ENCODE data around the gene ADCY5.

ADCY5 gene

GRCh38 chr3:123344907-123345594 is 103.8 kb downstream of the ADCY5 start:
- no peaks in the 10 kb centered on the region for H3K36me3 ChIP-seq (ENCODE audit: insufficient read depth, insufficient read length, low read length)

GRCh38 chr3:123344175-123344906 is 104.5 kb downstream of the ADCY5 start:
- DNase-seq (ENCODE audit: low read depth, low spot score), result peak; percentile 25
- Histone ChIP-seq H3K27me3 (ENCODE audit: insufficient read depth, insufficient read length) (no peaks in the 10 kb centered on the region), H3K9ac (ENCODE audit: insufficient read length, low read depth) (no peak overlapping the region), H3K9me3 (ENCODE audit: insufficient read depth, low read length) (no peaks in the 10 kb centered on the region), H3K4me3 (ENCODE audit: insufficient read length, low read depth) (no peak overlapping the region), H3K36me3 (ENCODE audit: insufficient read depth, insufficient read length, low read length) (no peaks in the 10 kb centered on the region), H3K4me1 (ENCODE audit: insufficient read depth, insufficient read length) (peaks cover 32% of the 10 kb centered on the region)
- TF ChIP-seq SUZ12 (IDR thresholded peaks at IDR 0.05; ENCODE audit: extremely low read depth, insufficient read depth, insufficient read length), result no peak
- TF ChIP-seq ZNF274 (IDR thresholded peaks at IDR 0.05; ENCODE audit: low read depth, low read length), result no peak
- TF ChIP-seq YY1 (IDR thresholded peaks at IDR 0.05; ENCODE audit: insufficient read depth, insufficient read length), result no peak

More at GRCh38 chr3:123344907-123345594, 103.8 kb downstream of the ADCY5 start:
- no peak for DNase-seq (ENCODE audit: low read depth, low spot score)
- H3K27me3 ChIP-seq (ENCODE audit: insufficient read depth, insufficient read length), result no peaks in the 10 kb centered on the region
- no peak overlapping the region for H3K9ac ChIP-seq (ENCODE audit: insufficient read length, low read depth)
- H3K4me3 ChIP-seq (ENCODE audit: insufficient read length, low read depth), result no peak overlapping the region
- H3K4me1 ChIP-seq (ENCODE audit: insufficient read depth, insufficient read length), result peaks cover 32% of the 10 kb centered on the region
- no peak for TF ChIP-seq ZNF274 (IDR thresholded peaks at IDR 0.05; ENCODE audit: low read depth, low read length)
- no peak for TF ChIP-seq SUZ12 (IDR thresholded peaks at IDR 0.05; ENCODE audit: extremely low read depth, insufficient read depth, insufficient read length)
- no peak for TF ChIP-seq YY1 (IDR thresholded peaks at IDR 0.05; ENCODE audit: insufficient read depth, insufficient read length)
- no peaks in the 10 kb centered on the region for H3K9me3 ChIP-seq (ENCODE audit: insufficient read depth, low read length)

- no peak overlapping the region for H3K9ac ChIP-seq (ENCODE audit: insufficient read length, low read depth)
- TF ChIP-seq YY1 (IDR thresholded peaks at IDR 0.05; ENCODE audit: insufficient read depth, insufficient read length), result no peak
- no peak for TF ChIP-seq ZNF274 (IDR thresholded peaks at IDR 0.05; ENCODE audit: low read depth, low read length)
- TF ChIP-seq SUZ12 (IDR thresholded peaks at IDR 0.05; ENCODE audit: extremely low read depth, insufficient read depth, insufficient read length), result no peak
- no peaks in the 10 kb centered on the region for H3K36me3 ChIP-seq (ENCODE audit: insufficient read depth, insufficient read length, low read length)
- no peak for DNase-seq (ENCODE audit: low read depth, low spot score)
- no peaks in the 10 kb centered on the region for H3K27me3 ChIP-seq (ENCODE audit: insufficient read depth, insufficient read length)
- H3K4me3 ChIP-seq (ENCODE audit: insufficient read length, low read depth), result no peak overlapping the region
- no peaks in the 10 kb centered on the region for H3K9me3 ChIP-seq (ENCODE audit: insufficient read depth, low read length)
- peaks cover 32% of the 10 kb centered on the region for H3K4me1 ChIP-seq (ENCODE audit: insufficient read depth, insufficient read length)
Measured at GRCh38 chr3:123343296-123344174, 105.4 kb downstream of the ADCY5 start.

GRCh38 chr3:123342631-123343080 is 106.2 kb downstream of the ADCY5 start:
- no peak for TF ChIP-seq ZNF274 (IDR thresholded peaks at IDR 0.05; ENCODE audit: low read depth, low read length)
- no peak for TF ChIP-seq YY1 (IDR thresholded peaks at IDR 0.05; ENCODE audit: insufficient read depth, insufficient read length)
- no peak for TF ChIP-seq SUZ12 (IDR thresholded peaks at IDR 0.05; ENCODE audit: extremely low read depth, insufficient read depth, insufficient read length)
- Histone ChIP-seq H3K27me3 (ENCODE audit: insufficient read depth, insufficient read length) (no peaks in the 10 kb centered on the region), H3K9ac (ENCODE audit: insufficient read length, low read depth) (no peak overlapping the region), H3K4me1 (ENCODE audit: insufficient read depth, insufficient read length) (peaks cover 32% of the 10 kb centered on the region), H3K36me3 (ENCODE audit: insufficient read depth, insufficient read length, low read length) (no peaks in the 10 kb centered on the region), H3K9me3 (ENCODE audit: insufficient read depth, low read length) (no peaks in the 10 kb centered on the region), H3K4me3 (ENCODE audit: insufficient read length, low read depth) (no peak overlapping the region)
- DNase-seq (ENCODE audit: low read depth, low spot score), result no peak

GRCh38 chr3:123341871-123342630 is 106.8 kb downstream of the ADCY5 start:
- Histone ChIP-seq H3K4me1 (ENCODE audit: insufficient read depth, insufficient read length) (peaks cover 30% of the 10 kb centered on the region), H3K9ac (ENCODE audit: insufficient read length, low read depth) (no peak overlapping the region), H3K4me3 (ENCODE audit: insufficient read length, low read depth) (no peak overlapping the region), H3K36me3 (ENCODE audit: insufficient read depth, insufficient read length, low read length) (no peaks in the 10 kb centered on the region), H3K9me3 (ENCODE audit: insufficient read depth, low read length) (no peaks in the 10 kb centered on the region), H3K27me3 (ENCODE audit: insufficient read depth, insufficient read length) (no peaks in the 10 kb centered on the region)
- TF ChIP-seq SUZ12 (IDR thresholded peaks at IDR 0.05; ENCODE audit: extremely low read depth, insufficient read depth, insufficient read length) (no peak), YY1 (IDR thresholded peaks at IDR 0.05; ENCODE audit: insufficient read depth, insufficient read length) (no peak), ZNF274 (IDR thresholded peaks at IDR 0.05; ENCODE audit: low read depth, low read length) (no peak)
- DNase-seq (ENCODE audit: low read depth, low spot score), result no peak

GRCh38 chr3:123340336-123340735 is 108.6 kb downstream of the ADCY5 start:
- TF ChIP-seq ZNF274 (IDR thresholded peaks at IDR 0.05; ENCODE audit: low read depth, low read length) (no peak), SUZ12 (IDR thresholded peaks at IDR 0.05; ENCODE audit: extremely low read depth, insufficient read depth, insufficient read length) (no peak), YY1 (IDR thresholded peaks at IDR 0.05; ENCODE audit: insufficient read depth, insufficient read length) (no peak)
- peaks cover 22% of the 10 kb centered on the region for H3K4me1 ChIP-seq (ENCODE audit: insufficient read depth, insufficient read length)
- DNase-seq (ENCODE audit: low read depth, low spot score), result no peak

More at GRCh38 chr3:123340336-123340735, 108.6 kb downstream of the ADCY5 start:
- no peak overlapping the region for H3K4me3 ChIP-seq (ENCODE audit: insufficient read length, low read depth)
- no peaks in the 10 kb centered on the region for H3K9me3 ChIP-seq (ENCODE audit: insufficient read depth, low read length)
- H3K9ac ChIP-seq (ENCODE audit: insufficient read length, low read depth), result no peak overlapping the region
- no peaks in the 10 kb centered on the region for H3K27me3 ChIP-seq (ENCODE audit: insufficient read depth, insufficient read length)
- H3K36me3 ChIP-seq (ENCODE audit: insufficient read depth, insufficient read length, low read length), result no peaks in the 10 kb centered on the region

Data from NT2/D1 (cell line).